Endothelial cell of umbilical vein (primary cell): ENCODE data around the gene TXK. TPM values are rescaled to one million over a fixed set of nuclear protein-coding genes. Genes with fewer than 3 reads are reported as not detected.

ENCODE experiments used
- BruUV-seq: library from RNA; stranded (reverse); fragments of 400-500 nt; replicated peaks from 2 replicates; lab custom pipeline; 2021; lab: Mats Ljungman, UMichigan
- CTCF ChIA-PET: fragments of 300-600, 350-600 bp; sonication (Branson Sonifier 250); formaldehyde crosslinking; loops from one replicate; lab custom pipeline; 2021; ENCODE audit warnings: antibody characterized with exemption, inconsistent platforms; lab: Charles Lee
- POLR2A ChIA-PET: fragments of 300-600, 350-600 bp; sonication (Branson Sonifier 250); formaldehyde crosslinking; loops from one replicate; lab custom pipeline; 2021; ENCODE audit warnings: antibody characterized with exemption, inconsistent platforms; lab: Charles Lee
- DNase-seq: peaks from one replicate; pipeline ENCODE4 v3.0.0-alpha.2; 2011; ENCODE audit warnings: low read depth, low spot score
- FAIRE-seq: peaks from 2 replicates; lab custom pipeline; 2011; peaks lifted over from hg19 to GRCh38; lab: Jason Lieb, UNC
- H2AFZ ChIP-seq: 2 replicates; pipeline ENCODE4 v1.6.0; 2012; ENCODE audit warnings: low read depth, low read length, control low read depth, inconsistent platforms
- H3K27ac ChIP-seq: 2 replicates; pipeline ENCODE4 v1.5.1; 2011; ENCODE audit warnings: low read depth, mild to moderate bottlenecking, control low read depth, low read length, moderate library complexity; ENCODE audit not compliant: insufficient read depth
- H3K27me3 ChIP-seq, 2 experiments: 2 replicates each; pipeline versions ENCODE4 v1.6.0 to v1.6.1; 2011; ENCODE audit warnings: low read length in 2 of 2, mixed read lengths in 1 of 2; ENCODE audit not compliant: control insufficient read depth in 2 of 2, insufficient read depth in 2 of 2
- H3K36me3 ChIP-seq, 2 experiments: 2 replicates in 1 of 2; 3 replicates in 1 of 2; pipeline ENCODE4 v1.5.1; 2011; ENCODE audit warnings: low read length in 2 of 2, mild to moderate bottlenecking in 1 of 2, moderate library complexity in 1 of 2; ENCODE audit not compliant: control insufficient read depth in 2 of 2, insufficient read depth in 2 of 2; ENCODE audit errors: extremely low read depth in 1 of 2
- H3K4me1 ChIP-seq: 3 replicates; pipeline ENCODE4 v1.5.1; 2011; ENCODE audit warnings: mild to moderate bottlenecking, low read length; ENCODE audit not compliant: control insufficient read depth, insufficient read depth; ENCODE audit errors: extremely low read depth
- H3K4me2 ChIP-seq: 2 replicates; pipeline ENCODE4 v1.6.1; 2011; ENCODE audit warnings: low read length, control low read depth, mixed read lengths; ENCODE audit not compliant: insufficient read depth
- H3K4me3 ChIP-seq, 3 experiments: fragments of 200-600 bp in 1 of 3; sonication (generic), shearing (Covaris generic) in 1 of 3; replicated peaks in 1 of 3; 2 replicates each; pipeline ENCODE4 v1.5.1; 2011 to 2016; ENCODE audit warnings: control low read depth in 3 of 3, low read length in 3 of 3, mild to moderate bottlenecking in 2 of 3, inconsistent platforms in 1 of 3, low read depth in 1 of 3, moderate library complexity in 1 of 3; ENCODE audit not compliant: insufficient read depth in 1 of 3
- H3K79me2 ChIP-seq: 2 replicates; pipeline ENCODE4 v1.6.0; 2012; ENCODE audit warnings: low read length, inconsistent platforms; ENCODE audit not compliant: control insufficient read depth, insufficient read depth
- H3K9ac ChIP-seq: replicated peaks from 2 replicates; pipeline ENCODE3; 2011; ENCODE audit warnings: low read length, control low read depth; ENCODE audit not compliant: insufficient read depth; ENCODE audit errors: extremely low read depth
- H3K9me1 ChIP-seq: replicated peaks from 3 replicates; pipeline ENCODE4 v1.6.0; 2011; ENCODE audit warnings: mild to moderate bottlenecking, low read length; ENCODE audit not compliant: control insufficient read depth, insufficient read depth; ENCODE audit errors: extremely low read depth
- H3K9me3 ChIP-seq: replicated peaks from 2 replicates; pipeline ENCODE4 v1.5.1; 2012; ENCODE audit warnings: low read length, inconsistent platforms; ENCODE audit not compliant: control insufficient read depth, insufficient read depth
- H4K20me1 ChIP-seq: replicated peaks from 2 replicates; pipeline ENCODE3; 2011; ENCODE audit warnings: mild to moderate bottlenecking, low read length; ENCODE audit not compliant: control insufficient read depth, insufficient read depth; ENCODE audit errors: extremely low read depth
- CTCF ChIP-seq, 2 donors: IDR thresholded peaks; 1 replicate in 1 of 2; 2 replicates in 1 of 2; pipeline ENCODE4 v1.5.1; 2011; ENCODE audit warnings: low read length in 2 of 2, mild to moderate bottlenecking in 2 of 2, moderate library complexity in 2 of 2, control low read depth in 1 of 2, inconsistent platforms in 1 of 2, low read depth in 1 of 2; ENCODE audit not compliant: insufficient read depth in 1 of 2; ENCODE audit errors: extremely low read depth in 1 of 2
- EZH2 ChIP-seq: IDR thresholded peaks from 2 replicates; pipeline ENCODE4 v1.6.1; 2012; ENCODE audit warnings: borderline replicate concordance, low read depth, mild to moderate bottlenecking, moderate library complexity, low read length, inconsistent platforms; ENCODE audit not compliant: severe bottlenecking
- FOS ChIP-seq: IDR thresholded peaks from 2 replicates; pipeline ENCODE4 v1.6.1; 2011; ENCODE audit warnings: mild to moderate bottlenecking, low read length, moderate library complexity, borderline replicate concordance; ENCODE audit not compliant: insufficient read depth
- GATA2 ChIP-seq: IDR thresholded peaks from 2 replicates; pipeline ENCODE4 v1.7.0; 2011; ENCODE audit warnings: low read depth, mild to moderate bottlenecking, moderate library complexity, mixed read lengths, low read length; ENCODE audit not compliant: insufficient read length, insufficient read depth
- JUN ChIP-seq: IDR thresholded peaks from 2 replicates; pipeline ENCODE4 v1.6.1; 2011; ENCODE audit warnings: borderline replicate concordance, low read depth; ENCODE audit not compliant: insufficient read length, insufficient read depth
- MAX ChIP-seq: IDR thresholded peaks from 2 replicates; pipeline ENCODE4 v1.6.1; 2011; ENCODE audit not compliant: insufficient read depth, insufficient read length
- MYC ChIP-seq: IDR thresholded peaks from one replicate; pipeline ENCODE4 v1.6.1; 2011; ENCODE audit warnings: mild to moderate bottlenecking, low read depth, low read length
- POLR2A ChIP-seq: IDR thresholded peaks from 2 replicates; pipeline ENCODE4 v1.6.1; 2012; ENCODE audit warnings: low read depth, mild to moderate bottlenecking, control low read depth, low read length
- POLR2AphosphoS5 ChIP-seq: IDR thresholded peaks from 2 replicates; pipeline ENCODE4 v1.6.1; 2012; ENCODE audit warnings: low read depth, mild to moderate bottlenecking, control low read depth, low read length, moderate library complexity; ENCODE audit not compliant: insufficient read depth
- dilution Hi-C: fragments of 300-500 bp; cut with MboI; formaldehyde crosslinking; loops from one replicate; pipeline ENCODE4 v1.15.0; 2019; ENCODE audit warnings: low sequenced_read_pairs; ENCODE audit not compliant: extremely low pct_ligation_motif_present
- intact Hi-C: fragments of 100-400 bp; cut with micrococcal nuclease; formaldehyde crosslinking; loops from one replicate; pipeline ENCODE4 v1.10.0; 2022
- polyA plus RNA-seq, 4 experiments: library from polyadenylated mRNA; depleted of rRNA in 3 of 4; stranded (reverse) in 3 of 4; unstranded in 1 of 4; fragments of >200 nt; gene quantifications; 2 replicates each; pipeline versions ENCODE4 v1.2.1 to v1.2.3, GENCODE V29; 2011 to 2012; ENCODE audit warnings: missing spikeins in 1 of 4
- total RNA-seq: library from RNA; stranded (reverse); gene quantifications from 2 replicates; pipeline ENCODE4 v1.2.3, GENCODE V29; 2021

The TXK gene
- total and polyA plus RNA-seq, 2 donors (not counting 3 experiments of a cell fraction or from before 2014, with no cell fraction given) = 0.26 to 0.97 TPM

- Histone ChIP-seq H4K20me1 (no peaks in the 10 kb centered on the region), H3K4me2 (no peak overlapping the region), H3K27me3 (peaks cover 0 to 10% of the 10 kb centered on the region in 2 experiments), H3K4me3 (no peak overlapping the region), H3K9me3 (no peaks in the 10 kb centered on the region), H3K79me2 (no peaks in the 10 kb centered on the region), H3K36me3 (no peaks in the 10 kb centered on the region), H3K9me1 (no peaks in the 10 kb centered on the region), H3K4me1 (no peaks in the 10 kb centered on the region), H3K9ac (no peak overlapping the region), H3K27ac (no peak overlapping the region), H2AFZ (no peak overlapping the region)
- dilution Hi-C loops = no loop called here
- FAIRE-seq (no peak), DNase-seq (no peak)
- BruUV-seq = no TSS peak
- TF ChIP-seq FOS (no peak), MYC (no peak), POLR2AphosphoS5 (no peak), JUN (no peak), POLR2A (no peak), MAX (no peak), GATA2 (no peak), EZH2 (no peak), CTCF (IDR thresholded peaks at IDR 0.05; ENCODE audit: extremely low read depth in 1 of 2, insufficient read depth in 1 of 2, low read depth in 1 of 2, low read length in 2 of 2) (no peak)
- ChIA-PET POLR2A (no interaction called here), CTCF (interaction anchor here (1.6 to 1.8 kb wide), 2 partner anchors 10 to 22 kb away, joined by 6 to 7 read pairs; no protein-coding TSS in a partner anchor)
- intact Hi-C loops = loop anchor here (10.0 kb wide), 1 partner anchor 225 kb away; no protein-coding TSS in a partner anchor
Measured at GRCh38 chr4:48149827-48150370, 15.8 kb upstream of the TXK start.
